WI38 (cell line): ENCODE data around the gene SEL1L2.

Experiments
- H3K4me3 ChIP-seq: 2 replicates; pipeline ENCODE4 v1.5.1; 2011; ENCODE audit warnings: low read depth, mild to moderate bottlenecking, control low read depth, low read length
- TF ChIP-seq, protein P1 (sequence below): IDR thresholded peaks from 2 replicates; pipeline ENCODE4 v1.5.1; 2012; ENCODE audit warnings: low read depth, mild to moderate bottlenecking, control low read depth, low read length

SEL1L2 gene

DNA sequence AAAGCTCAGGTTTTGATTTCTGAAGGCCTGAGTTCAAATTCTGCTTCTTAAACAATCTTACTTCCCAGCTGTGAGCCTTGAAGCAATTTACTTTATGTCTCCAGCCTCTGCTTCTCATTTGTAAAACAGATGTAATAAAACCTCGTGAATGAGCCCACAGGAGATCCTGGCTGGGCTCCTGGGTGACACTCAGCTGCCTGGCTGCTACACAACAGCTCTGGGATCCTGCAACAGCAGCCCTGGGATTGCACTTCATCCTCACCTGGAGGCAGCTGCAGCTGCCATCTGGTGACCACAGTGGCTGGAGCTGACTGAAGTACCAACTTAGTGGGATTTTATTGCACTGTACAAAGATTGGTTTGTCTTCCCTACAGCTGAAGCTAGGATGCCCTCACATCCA, 107.0 kb downstream of the SEL1L2 start:
- TF ChIP-seq, protein P1, sequence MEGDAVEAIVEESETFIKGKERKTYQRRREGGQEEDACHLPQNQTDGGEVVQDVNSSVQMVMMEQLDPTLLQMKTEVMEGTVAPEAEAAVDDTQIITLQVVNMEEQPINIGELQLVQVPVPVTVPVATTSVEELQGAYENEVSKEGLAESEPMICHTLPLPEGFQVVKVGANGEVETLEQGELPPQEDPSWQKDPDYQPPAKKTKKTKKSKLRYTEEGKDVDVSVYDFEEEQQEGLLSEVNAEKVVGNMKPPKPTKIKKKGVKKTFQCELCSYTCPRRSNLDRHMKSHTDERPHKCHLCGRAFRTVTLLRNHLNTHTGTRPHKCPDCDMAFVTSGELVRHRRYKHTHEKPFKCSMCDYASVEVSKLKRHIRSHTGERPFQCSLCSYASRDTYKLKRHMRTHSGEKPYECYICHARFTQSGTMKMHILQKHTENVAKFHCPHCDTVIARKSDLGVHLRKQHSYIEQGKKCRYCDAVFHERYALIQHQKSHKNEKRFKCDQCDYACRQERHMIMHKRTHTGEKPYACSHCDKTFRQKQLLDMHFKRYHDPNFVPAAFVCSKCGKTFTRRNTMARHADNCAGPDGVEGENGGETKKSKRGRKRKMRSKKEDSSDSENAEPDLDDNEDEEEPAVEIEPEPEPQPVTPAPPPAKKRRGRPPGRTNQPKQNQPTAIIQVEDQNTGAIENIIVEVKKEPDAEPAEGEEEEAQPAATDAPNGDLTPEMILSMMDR, result no peak
- H3K4me3 ChIP-seq, result no peak overlapping the region

DNA sequence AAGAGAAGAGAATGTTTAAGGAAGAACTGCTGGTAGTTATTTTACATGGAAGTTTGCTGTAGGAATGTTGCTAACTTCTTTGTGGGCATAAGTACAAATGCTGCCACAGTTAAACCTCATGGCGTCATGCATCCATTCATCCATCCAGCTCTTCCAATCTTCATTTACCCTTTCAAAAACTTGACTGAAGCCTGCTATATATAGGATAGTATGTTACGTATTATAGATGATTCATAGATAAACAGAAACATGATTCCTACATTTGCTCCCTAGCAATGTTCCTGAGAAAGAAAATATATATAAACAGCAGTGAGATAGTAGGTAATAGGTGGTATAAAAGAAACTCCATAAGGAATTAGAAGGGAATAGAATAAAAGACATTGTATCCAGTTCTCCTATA, 111.8 kb downstream of the SEL1L2 start:
- TF ChIP-seq, protein P1, result no peak
- H3K4me3 ChIP-seq, result no peak overlapping the region

DNA sequence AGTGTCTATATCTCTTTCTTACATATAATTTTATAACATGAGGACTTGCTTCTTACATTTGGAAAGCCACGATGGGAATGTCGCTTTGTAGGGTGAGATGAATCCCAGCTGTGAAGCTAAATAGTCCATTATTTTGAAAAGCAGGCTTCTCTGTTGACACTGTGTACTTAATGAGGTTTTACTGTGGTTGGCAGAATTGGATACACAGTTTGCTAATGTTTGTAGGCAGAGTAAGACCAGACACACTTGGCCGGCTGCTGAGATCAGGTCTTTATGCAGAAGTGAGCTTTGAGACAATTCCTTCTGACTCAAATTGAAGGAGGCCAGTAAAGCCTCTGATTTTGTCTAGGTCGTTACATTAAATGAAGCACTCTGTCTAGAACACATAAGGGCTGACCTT, 112.6 kb downstream of the SEL1L2 start:
- H3K4me3 ChIP-seq, result no peak overlapping the region
- TF ChIP-seq, protein P1, result no peak

DNA sequence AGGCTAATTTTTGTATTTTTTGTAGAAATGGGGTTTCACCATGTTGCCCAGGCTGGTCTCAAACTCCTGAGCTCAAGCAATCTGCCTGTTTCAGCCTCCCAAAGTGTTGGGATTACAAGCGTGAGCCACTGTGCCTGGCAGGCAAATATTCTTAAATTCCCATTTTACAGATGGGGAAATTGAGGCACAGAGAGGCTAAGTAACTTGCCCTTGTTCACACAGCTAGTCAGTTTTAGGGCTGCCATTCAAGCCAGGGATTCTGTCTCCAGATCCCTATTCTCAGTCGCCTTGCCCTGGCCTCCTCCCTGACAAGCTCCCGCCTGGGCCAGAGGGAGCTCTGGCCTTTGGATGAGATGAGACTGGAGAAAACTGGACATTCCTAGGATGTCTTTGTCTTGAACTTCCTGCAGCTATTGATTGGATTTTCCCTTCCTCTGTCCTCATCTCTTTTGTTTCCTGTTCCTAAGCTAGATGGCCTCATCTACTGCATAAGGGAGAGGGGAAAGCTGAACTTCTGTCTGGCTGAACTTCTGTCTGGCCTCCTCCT, 115.1 kb downstream of the SEL1L2 start:
- TF ChIP-seq, protein P1, result no peak
- no peak overlapping the region for H3K4me3 ChIP-seq

DNA sequence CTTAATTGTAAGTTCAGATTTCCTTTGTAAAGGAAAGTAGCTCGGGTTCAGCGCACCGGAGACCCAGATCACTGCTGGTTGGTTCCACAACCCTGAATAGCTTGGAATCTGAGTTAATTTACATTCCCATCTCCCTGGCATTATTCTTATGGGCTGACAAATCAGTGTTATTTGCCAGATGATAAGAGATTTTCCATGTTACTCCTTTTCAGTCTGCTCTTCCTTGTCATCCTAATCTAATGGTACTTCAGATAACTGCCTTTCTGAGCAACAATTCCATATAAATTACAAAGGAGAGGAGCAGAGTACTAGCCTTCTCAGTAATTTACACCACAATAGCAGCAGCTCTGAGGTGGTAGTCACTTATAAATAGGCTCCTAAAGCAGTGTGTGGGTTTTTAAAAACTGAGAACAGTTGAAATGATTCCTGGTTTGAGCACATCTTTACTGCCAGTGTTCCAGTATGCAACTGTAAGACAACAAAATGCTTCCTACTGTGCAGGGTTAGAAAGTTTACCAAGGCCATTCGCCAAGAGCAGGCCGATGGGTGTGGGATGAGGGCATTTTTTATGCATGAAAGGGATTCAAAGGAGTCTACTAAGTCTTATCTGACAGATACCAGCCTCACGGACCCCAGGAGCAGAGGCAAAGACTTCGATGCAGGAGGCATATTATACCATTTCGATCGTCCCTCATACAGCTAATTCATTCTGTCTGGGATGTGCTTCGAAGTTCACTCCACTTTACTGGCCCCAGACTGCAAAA, 115.8 kb downstream of the SEL1L2 start:
- TF ChIP-seq, protein P1, result no peak
- H3K4me3 ChIP-seq, result no peak overlapping the region

DNA sequence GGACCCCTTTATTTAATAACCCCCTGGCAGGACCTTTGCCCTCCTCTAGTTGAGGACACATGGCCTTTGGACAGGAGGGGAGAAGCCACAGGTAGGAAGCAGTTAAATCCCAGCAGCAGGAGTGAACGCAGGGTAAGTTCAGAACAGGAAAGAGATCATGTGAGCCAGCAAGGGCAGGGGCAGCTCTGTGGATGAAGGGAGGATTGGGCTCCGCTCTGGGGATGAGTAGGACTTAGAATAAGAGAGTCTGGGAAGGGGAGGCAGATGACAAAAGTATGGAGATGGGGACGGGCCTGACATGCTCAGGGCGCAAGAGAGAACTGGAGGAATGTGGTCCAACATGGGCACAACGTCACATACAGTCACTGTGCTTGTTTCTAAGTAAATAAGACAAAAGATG, 116.6 kb downstream of the SEL1L2 start:
- TF ChIP-seq, protein P1, result no peak
- H3K4me3 ChIP-seq, result no peak overlapping the region

DNA sequence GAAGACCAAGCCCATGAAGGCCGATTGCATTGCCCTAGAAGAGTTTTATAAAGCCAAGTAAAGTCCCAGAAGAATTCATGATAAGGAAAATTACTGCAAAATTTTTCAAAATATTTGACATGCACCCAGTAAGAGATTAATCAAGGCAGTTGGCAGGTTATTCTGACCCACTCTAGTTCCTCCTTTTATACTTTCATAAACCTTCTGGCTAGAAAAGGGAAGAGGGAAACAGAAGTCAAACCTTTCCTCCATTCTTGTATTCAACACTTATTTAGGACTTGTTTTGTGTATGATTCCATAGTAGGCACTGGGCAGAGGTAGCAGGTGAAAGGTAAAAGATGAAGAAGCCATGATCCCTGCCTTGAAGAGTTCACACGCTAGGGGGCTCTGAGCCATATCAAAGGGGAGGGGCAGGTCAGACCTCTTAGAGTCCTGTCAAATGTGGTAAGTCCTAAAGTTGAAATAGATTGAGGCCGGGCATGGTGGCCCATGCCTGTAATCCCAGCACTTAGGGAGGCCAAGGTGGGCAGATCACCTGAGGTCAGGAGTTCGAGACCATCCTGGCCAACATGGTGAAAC, 120.2 kb downstream of the SEL1L2 start:
- H3K4me3 ChIP-seq, result no peak overlapping the region
- TF ChIP-seq, protein P1, result no peak
